Measurements from ENCODE around the gene HBEGF.

The HBEGF gene

GRCh38 chr5:140365941-140366340 lies 19.5 kb upstream of the HBEGF start:
- Histone ChIP-seq H3K27me3 (ENCODE audit: insufficient read depth, poor library complexity, severe bottlenecking) (no peaks in the 10 kb centered on the region), H3K27ac (replicated peaks) (no peak overlapping the region), H3K4me3 (replicated peaks; ENCODE audit: insufficient read depth, low read length) (no peak overlapping the region)
- TF ChIP-seq GABPA (IDR thresholded peaks at IDR 0.05; ENCODE audit: low read depth), result no peak
- no peak for TF ChIP-seq POLR2AphosphoS5 (IDR thresholded peaks at IDR 0.05; ENCODE audit: low read depth)
- DNase-seq (ENCODE audit: low read depth in 1 of 2, low spot score in 1 of 2), result no peak

GRCh38 chr5:140365282-140365681 lies 18.9 kb upstream of the HBEGF start:
- H3K27me3 ChIP-seq (ENCODE audit: insufficient read depth, poor library complexity, severe bottlenecking), result no peaks in the 10 kb centered on the region
- no peak for DNase-seq (ENCODE audit: low read depth in 1 of 2, low spot score in 1 of 2)
- H3K4me3 ChIP-seq (replicated peaks; ENCODE audit: insufficient read depth, low read length), result no peak overlapping the region
- TF ChIP-seq GABPA (IDR thresholded peaks at IDR 0.05; ENCODE audit: low read depth) (no peak), POLR2AphosphoS5 (IDR thresholded peaks at IDR 0.05; ENCODE audit: low read depth) (no peak), CTCF (IDR thresholded peaks at IDR 0.05; ENCODE audit: insufficient read depth, low read length) (no peak), REST (IDR thresholded peaks at IDR 0.05; ENCODE audit: insufficient replicate concordance, low read depth) (no peak), SPI1 (IDR thresholded peaks at IDR 0.05; ENCODE audit: borderline replicate concordance, low read depth) (no peak)
- H3K27ac ChIP-seq (replicated peaks), result no peak overlapping the region

- Histone ChIP-seq H3K27ac (replicated peaks) (no peak overlapping the region), H3K4me3 (replicated peaks; ENCODE audit: insufficient read depth, low read length) (no peak overlapping the region), H3K27me3 (ENCODE audit: insufficient read depth, poor library complexity, severe bottlenecking) (no peaks in the 10 kb centered on the region)
- TF ChIP-seq SPI1 (IDR thresholded peaks at IDR 0.05; ENCODE audit: borderline replicate concordance, low read depth) (no peak), CTCF (IDR thresholded peaks at IDR 0.05; ENCODE audit: insufficient read depth, low read length) (no peak), GABPA (IDR thresholded peaks at IDR 0.05; ENCODE audit: low read depth) (no peak), REST (IDR thresholded peaks at IDR 0.05; ENCODE audit: insufficient replicate concordance, low read depth) (no peak)
- no peak for DNase-seq (ENCODE audit: low read depth in 1 of 2, low spot score in 1 of 2)
These were observed 18.0 kb upstream of the HBEGF start for GRCh38 chr5:140364472-140364765.

- no peak for DNase-seq (ENCODE audit: low read depth in 1 of 2, low spot score in 1 of 2)
- Histone ChIP-seq H3K27me3 (ENCODE audit: insufficient read depth, poor library complexity, severe bottlenecking) (no peaks in the 10 kb centered on the region), H3K27ac (replicated peaks) (no peak overlapping the region), H3K4me3 (replicated peaks; ENCODE audit: insufficient read depth, low read length) (no peak overlapping the region)
- TF ChIP-seq SPI1 (IDR thresholded peaks at IDR 0.05; ENCODE audit: borderline replicate concordance, low read depth) (no peak), GABPA (IDR thresholded peaks at IDR 0.05; ENCODE audit: low read depth) (no peak), CTCF (IDR thresholded peaks at IDR 0.05; ENCODE audit: insufficient read depth, low read length) (no peak), POLR2AphosphoS5 (IDR thresholded peaks at IDR 0.05; ENCODE audit: low read depth) (no peak), REST (IDR thresholded peaks at IDR 0.05; ENCODE audit: insufficient replicate concordance, low read depth) (no peak)
These were observed 17.4 kb upstream of the HBEGF start for GRCh38 chr5:140363631-140364471.

Measured in HL-60 (cell line).